ENCODE data around the gene GLP1R. TPM values are rescaled to one million over a fixed set of nuclear protein-coding genes. Genes with fewer than 3 reads are reported as not detected.

Gene GLP1R
- under 1 TPM; 0.31 to 0.55 TPM for total RNA-seq
- polyA plus RNA-seq (ENCODE audit: insufficient read depth, low read depth, low replicate concordance) = 0.09 TPM
- long read RNA-seq, donor 1 = 0 reads
- long read RNA-seq, donor 2 = 0 reads

DNA sequence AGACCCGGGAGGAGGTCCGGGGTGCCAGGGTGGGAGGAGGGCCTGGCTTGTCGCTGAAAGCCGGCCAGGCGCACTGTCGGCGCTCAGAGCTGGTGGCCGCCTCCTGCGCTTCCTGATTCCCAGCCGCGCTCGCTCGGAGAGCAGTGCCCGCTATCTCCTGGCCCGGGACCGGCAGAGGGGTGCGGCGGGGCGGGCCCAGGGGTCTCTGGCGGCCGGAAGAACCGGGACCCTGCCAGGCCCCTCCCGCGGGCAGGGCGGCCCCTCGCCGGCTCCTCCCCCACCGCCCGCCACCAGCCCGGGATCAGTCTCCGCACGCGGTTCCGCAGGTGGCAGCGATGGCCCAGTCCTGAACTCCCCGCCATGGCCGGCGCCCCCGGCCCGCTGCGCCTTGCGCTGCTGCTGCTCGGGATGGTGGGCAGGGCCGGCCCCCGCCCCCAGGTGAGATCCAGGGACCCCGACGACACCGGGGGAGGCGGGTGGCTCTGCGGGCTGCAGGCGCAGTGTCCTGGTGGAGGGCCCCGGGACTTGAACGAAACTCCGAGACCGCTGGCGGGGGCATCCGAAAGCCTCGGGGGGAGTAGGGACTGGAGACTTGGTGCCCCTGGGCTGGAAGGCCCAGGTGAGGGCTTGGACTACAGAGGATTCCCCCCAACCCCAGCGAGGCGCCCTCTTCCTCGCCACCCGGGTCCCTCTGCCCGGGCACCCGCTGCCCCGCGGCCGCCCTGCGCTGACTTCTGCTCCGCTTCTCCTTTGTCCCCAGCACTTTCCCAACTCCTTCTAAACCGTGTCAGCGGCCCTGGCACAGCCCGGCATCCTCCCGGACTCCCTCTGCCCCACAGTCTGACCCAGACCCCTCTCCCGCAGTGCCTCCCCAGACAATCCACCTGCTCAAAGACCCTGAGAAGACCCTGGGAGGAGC lies at the start of gene GLP1R:
GLP1R (plus strand) TSS at position 301 of the 919 bp plus-strand sequence; CDS start at position 361, 60 bp downstream.
- intact Hi-C loops (cut with DNase I; ENCODE audit: low total_unique reads) = no loop called here
- 5 to 10% methylated on average over 16 to 30 of the region's 74 CpGs for whole genome bisulfite sequencing, 2 donors
- DNase-seq = no peak

DNA sequence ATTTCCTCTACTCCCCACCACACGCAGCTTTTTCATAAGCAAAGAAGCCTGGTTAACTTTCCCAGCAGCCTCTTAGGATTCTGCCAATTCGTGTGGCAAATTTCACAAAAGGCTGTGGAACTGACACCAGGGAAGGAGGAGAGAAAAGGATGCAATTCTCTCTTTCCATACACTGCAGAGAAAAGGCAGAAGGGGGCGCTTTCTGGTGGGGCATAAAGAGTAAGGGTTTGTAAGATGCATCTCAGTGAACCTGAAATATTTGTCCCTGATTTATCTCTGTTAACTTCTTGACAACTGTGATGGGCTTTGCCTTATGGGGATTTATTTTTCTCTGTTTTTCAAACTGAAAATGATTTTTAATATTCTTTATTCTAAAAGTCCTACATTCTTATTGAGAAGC lies 45.5 kb upstream of the GLP1R start:
- H3K27ac ChIP-seq = no peak overlapping the region
- intact Hi-C loops (cut with DNase I; ENCODE audit: low total_unique reads) = no loop called here
- no peak overlapping the region for H3K4me3 ChIP-seq
- H3K4me1 ChIP-seq = no peaks in the 10 kb centered on the region
- DNase-seq = no peak
- H3K9me3 ChIP-seq = no peaks in the 10 kb centered on the region
- H3K27me3 ChIP-seq = no peaks in the 10 kb centered on the region
- TF ChIP-seq POLR2A (IDR thresholded peaks at IDR 0.05) = no peak
- no peak for TF ChIP-seq CTCF (IDR thresholded peaks at IDR 0.05)
- WGBS, 2 donors = 37 to 41% methylated on average over 3 of the region's 3 CpGs
- no peaks in the 10 kb centered on the region for H3K36me3 ChIP-seq (ENCODE audit: low read depth, missing control alignments)

More for the DNA sequence above, at the start of gene GLP1R:
- Histone ChIP-seq H3K36me3 (ENCODE audit: low read depth, missing control alignments) (no peaks in the 10 kb centered on the region), H3K27me3 (no peaks in the 10 kb centered on the region), H3K4me1 (no peaks in the 10 kb centered on the region), H3K9me3 (no peaks in the 10 kb centered on the region), H3K27ac (no peak within 1 kb of the TSS), H3K4me3 (peak within 1 kb of the TSS in 1 of 2 donors; percentile 51)
- TF ChIP-seq POLR2A (IDR thresholded peaks at IDR 0.05) (no peak), CTCF (IDR thresholded peaks at IDR 0.05) (no peak)

DNA sequence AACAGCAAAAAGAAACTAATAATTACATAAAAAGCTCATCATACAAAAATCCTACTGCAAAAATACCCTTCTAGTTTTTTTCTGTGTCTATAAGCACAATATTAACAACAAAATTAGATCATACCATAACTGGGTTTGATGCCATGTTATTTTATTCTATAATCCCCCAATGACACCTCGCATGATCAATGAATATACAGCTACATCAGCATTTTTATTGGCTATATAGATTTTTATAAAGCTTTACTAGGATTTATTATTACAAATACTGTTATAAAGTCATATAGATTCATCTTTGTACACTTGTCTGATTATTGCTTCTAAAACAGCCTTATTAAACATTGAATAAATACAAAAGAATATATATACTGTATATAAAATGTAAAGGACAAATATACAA lies 45.1 kb upstream of the GLP1R start:
- 90 to 97% methylated on average over 1 of the region's 1 CpG for WGBS, 2 donors
- intact Hi-C loops (cut with DNase I; ENCODE audit: low total_unique reads) = no loop called here
- H3K27me3 ChIP-seq = no peaks in the 10 kb centered on the region

GRCh38 chr6:39004801-39005200 lies 43.8 kb upstream of the GLP1R start:
- no peaks in the 10 kb centered on the region for H3K9me3 ChIP-seq
- intact Hi-C loops (cut with DNase I; ENCODE audit: low total_unique reads) = no loop called here
- H3K4me1 ChIP-seq = no peaks in the 10 kb centered on the region
- H3K36me3 ChIP-seq (ENCODE audit: low read depth, missing control alignments) = no peaks in the 10 kb centered on the region
- no peak for DNase-seq
- H3K4me3 ChIP-seq = no peak overlapping the region
- TF ChIP-seq CTCF (IDR thresholded peaks at IDR 0.05) (no peak), POLR2A (IDR thresholded peaks at IDR 0.05) (no peak)
- no peak overlapping the region for H3K27ac ChIP-seq
- no peaks in the 10 kb centered on the region for H3K27me3 ChIP-seq
- 86 to 88% methylated on average over 2 of the region's 2 CpGs for WGBS, 2 donors

More for the DNA sequence above, 45.1 kb upstream of the GLP1R start:
- TF ChIP-seq CTCF (IDR thresholded peaks at IDR 0.05) (no peak), POLR2A (IDR thresholded peaks at IDR 0.05) (no peak)
- Histone ChIP-seq H3K4me1 (no peaks in the 10 kb centered on the region), H3K27ac (no peak overlapping the region), H3K9me3 (no peaks in the 10 kb centered on the region), H3K36me3 (ENCODE audit: low read depth, missing control alignments) (no peaks in the 10 kb centered on the region), H3K4me3 (no peak overlapping the region)
- DNase-seq = no peak
